ENCODE results near the gene RIPK4.

Gene RIPK4

GRCh38 chr21:41784456-41785102, 17.7 kb upstream of the RIPK4 start:
- peak overlapping the region; percentile 59 for H3K9ac ChIP-seq (ENCODE audit: insufficient read length)
- no peaks in the 10 kb centered on the region for H3K36me3 ChIP-seq (ENCODE audit: insufficient read depth, low read length)
- no peak for TF ChIP-seq EZH2 (IDR thresholded peaks at IDR 0.05)
- no peak for TF ChIP-seq POLR2AphosphoS5 (IDR thresholded peaks at IDR 0.05; ENCODE audit: borderline replicate concordance, low read depth, low read length)
- no peak for TF ChIP-seq FOXP2 (optimal IDR thresholded peaks at IDR 0.05; ENCODE audit: control extremely low read depth, extremely low read length, insufficient read depth)
- no peaks in the 10 kb centered on the region for H3K9me3 ChIP-seq (ENCODE audit: low read depth, low read length)
- DNase-seq (ENCODE audit: low read depth, low spot score), result no peak
- peak overlapping the region; percentile 100 for H3K27ac ChIP-seq
- no peak overlapping the region for H3K4me3 ChIP-seq

GRCh38 chr21:41783476-41784180, 16.8 kb upstream of the RIPK4 start:
- H3K9ac ChIP-seq (ENCODE audit: insufficient read length), result peak overlapping the region; percentile 59
- H3K36me3 ChIP-seq (ENCODE audit: insufficient read depth, low read length), result no peaks in the 10 kb centered on the region
- TF ChIP-seq POLR2AphosphoS5 (IDR thresholded peaks at IDR 0.05; ENCODE audit: borderline replicate concordance, low read depth, low read length) (peak; percentile 55; the same call in 1 of the 2 replicates), FOXP2 (optimal IDR thresholded peaks at IDR 0.05; ENCODE audit: control extremely low read depth, extremely low read length, insufficient read depth) (no peak), EZH2 (IDR thresholded peaks at IDR 0.05) (no peak)
- H3K4me3 ChIP-seq, result peak overlapping the region; percentile 38
- no peaks in the 10 kb centered on the region for H3K9me3 ChIP-seq (ENCODE audit: low read depth, low read length)
- peak overlapping the region; percentile 100 for H3K27ac ChIP-seq
- DNase-seq (ENCODE audit: low read depth, low spot score), result peak; percentile 93

DNA sequence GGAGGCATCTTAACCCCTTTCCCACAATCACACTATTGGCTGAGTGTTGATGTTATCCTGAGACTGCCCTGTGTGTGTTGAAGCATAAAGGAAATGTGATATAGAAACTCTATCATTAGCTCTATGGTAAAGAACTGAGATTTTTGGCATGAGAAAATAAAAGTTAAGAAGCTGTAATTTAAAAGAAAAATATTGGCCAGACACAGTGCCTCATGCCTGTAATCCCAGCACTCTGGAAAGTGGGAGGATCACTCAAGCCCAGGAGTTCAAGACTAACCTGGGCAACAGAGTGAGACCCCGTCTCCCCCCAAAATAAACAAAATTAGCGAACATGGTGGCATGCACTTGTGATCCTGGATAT, 14.2 kb upstream of the RIPK4 start:
- peak overlapping the region; percentile 69 for H3K9ac ChIP-seq (ENCODE audit: insufficient read length)
- peak overlapping the region; percentile 70 for H3K4me3 ChIP-seq
- no peaks in the 10 kb centered on the region for H3K36me3 ChIP-seq (ENCODE audit: insufficient read depth, low read length)
- no peak for TF ChIP-seq EZH2 (IDR thresholded peaks at IDR 0.05)
- TF ChIP-seq POLR2AphosphoS5 (IDR thresholded peaks at IDR 0.05; ENCODE audit: borderline replicate concordance, low read depth, low read length), result peak; percentile 42; the same call in 1 of the 2 replicates
- TF ChIP-seq FOXP2 (optimal IDR thresholded peaks at IDR 0.05; ENCODE audit: control extremely low read depth, extremely low read length, insufficient read depth), result no peak
- peak overlapping the region; percentile 100 for H3K27ac ChIP-seq
- peak; percentile 94 for DNase-seq (ENCODE audit: low read depth, low spot score)
- no peaks in the 10 kb centered on the region for H3K9me3 ChIP-seq (ENCODE audit: low read depth, low read length)

DNA sequence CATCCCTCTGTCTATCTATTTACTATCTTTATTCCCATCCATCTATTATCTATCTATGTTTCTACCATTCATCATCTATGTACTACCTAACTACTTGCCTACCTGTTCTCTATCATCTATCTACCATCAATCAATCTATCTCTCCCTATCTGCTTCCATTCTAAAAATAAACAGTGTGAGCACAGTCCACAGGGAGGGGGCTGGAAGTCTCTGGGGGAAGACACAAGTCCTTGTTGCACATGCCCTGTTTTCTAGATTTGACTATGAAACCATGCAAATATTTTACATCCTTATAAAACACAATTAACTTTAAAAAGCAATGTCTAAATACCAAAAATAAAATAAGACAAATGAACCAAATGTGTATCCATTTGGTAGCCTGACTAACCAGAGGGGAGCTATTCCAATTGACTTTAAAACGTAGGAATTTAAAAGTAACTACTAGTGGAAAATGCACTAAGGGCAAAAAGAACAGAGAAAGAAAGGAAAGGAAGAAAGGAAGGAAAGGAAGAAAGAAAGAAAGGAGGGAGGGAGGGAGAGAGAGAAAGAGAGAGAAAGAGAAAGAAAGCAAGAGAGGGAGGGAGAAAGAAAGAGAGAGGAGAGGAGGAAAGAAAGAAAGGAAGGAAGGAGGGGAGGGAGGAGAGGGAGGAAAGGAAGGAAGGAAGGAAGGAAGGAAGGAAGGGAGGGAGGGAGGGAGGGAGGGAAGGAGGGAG, 13.6 kb upstream of the RIPK4 start:
- H3K4me3 ChIP-seq, result peak overlapping the region; percentile 74
- no peaks in the 10 kb centered on the region for H3K9me3 ChIP-seq (ENCODE audit: low read depth, low read length)
- DNase-seq (ENCODE audit: low read depth, low spot score), result peak; percentile 55
- no peaks in the 10 kb centered on the region for H3K36me3 ChIP-seq (ENCODE audit: insufficient read depth, low read length)
- TF ChIP-seq POLR2AphosphoS5 (IDR thresholded peaks at IDR 0.05; ENCODE audit: borderline replicate concordance, low read depth, low read length) (no peak), EZH2 (IDR thresholded peaks at IDR 0.05) (no peak), FOXP2 (optimal IDR thresholded peaks at IDR 0.05; ENCODE audit: control extremely low read depth, extremely low read length, insufficient read depth) (no peak)
- peak overlapping the region; percentile 100 for H3K27ac ChIP-seq
- H3K9ac ChIP-seq (ENCODE audit: insufficient read length), result peak overlapping the region; percentile 84

DNA sequence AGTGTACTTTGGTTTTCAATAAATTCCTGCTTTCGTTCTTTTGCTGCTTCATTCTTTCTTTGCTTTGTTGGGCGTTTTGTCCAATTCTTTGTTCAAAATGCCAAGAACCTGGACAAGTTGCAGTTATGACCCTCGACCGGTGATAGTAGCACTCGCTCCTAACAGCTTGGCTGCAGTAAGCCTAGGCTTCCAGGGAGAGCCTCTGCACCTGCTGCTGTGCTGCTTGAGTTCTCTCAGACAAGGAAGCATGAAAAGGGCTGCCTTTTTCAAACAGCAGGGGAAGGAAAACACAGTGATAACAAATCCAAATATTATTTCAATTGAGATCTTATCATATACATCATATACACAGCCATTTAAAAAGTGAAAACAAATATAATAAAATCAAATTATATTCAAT, 12.8 kb upstream of the RIPK4 start:
- Histone ChIP-seq H3K4me3 (peak overlapping the region; percentile 74), H3K9me3 (ENCODE audit: low read depth, low read length) (no peaks in the 10 kb centered on the region), H3K36me3 (ENCODE audit: insufficient read depth, low read length) (no peaks in the 10 kb centered on the region), H3K27ac (peak overlapping the region; percentile 100), H3K9ac (ENCODE audit: insufficient read length) (peak overlapping the region; percentile 84)
- TF ChIP-seq POLR2AphosphoS5 (IDR thresholded peaks at IDR 0.05; ENCODE audit: borderline replicate concordance, low read depth, low read length), result no peak
- TF ChIP-seq EZH2 (IDR thresholded peaks at IDR 0.05), result no peak
- no peak for TF ChIP-seq FOXP2 (optimal IDR thresholded peaks at IDR 0.05; ENCODE audit: control extremely low read depth, extremely low read length, insufficient read depth)
- no peak for DNase-seq (ENCODE audit: low read depth, low spot score)

DNA sequence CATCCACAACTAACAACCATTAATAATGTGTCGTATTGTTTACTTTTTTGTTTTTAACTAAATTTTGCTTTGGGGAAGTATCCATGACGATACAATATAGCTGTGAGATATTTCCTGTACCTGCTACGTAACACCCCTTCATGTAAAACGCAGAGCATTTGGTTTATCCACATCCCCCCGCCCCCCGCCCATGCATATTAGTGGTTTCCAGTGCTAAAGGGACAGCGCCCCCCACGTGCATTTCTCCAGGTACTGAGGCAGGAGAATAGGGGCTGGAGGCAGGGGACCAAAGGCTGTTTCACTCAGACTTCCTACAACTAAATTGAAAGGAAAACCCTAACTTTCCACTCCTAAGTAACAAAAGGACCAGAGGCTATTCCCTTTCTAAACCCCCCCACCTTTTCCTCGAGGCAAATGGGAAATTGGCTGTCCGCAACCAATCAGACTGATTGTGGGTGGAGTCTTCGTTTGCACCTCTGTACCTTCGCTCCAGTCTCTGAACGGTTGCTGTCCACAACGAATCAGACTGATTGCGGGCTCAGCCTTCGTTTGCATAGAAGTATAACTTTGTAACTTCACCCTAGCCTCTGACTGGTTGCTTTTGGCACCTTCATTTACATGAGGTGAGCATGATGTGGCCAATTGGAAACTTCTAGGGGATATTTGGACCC, 12.2 kb upstream of the RIPK4 start:
- H3K9me3 ChIP-seq (ENCODE audit: low read depth, low read length), result no peaks in the 10 kb centered on the region
- peak overlapping the region; percentile 100 for H3K27ac ChIP-seq
- H3K36me3 ChIP-seq (ENCODE audit: insufficient read depth, low read length), result no peaks in the 10 kb centered on the region
- peak overlapping the region; percentile 84 for H3K9ac ChIP-seq (ENCODE audit: insufficient read length)
- no peak for DNase-seq (ENCODE audit: low read depth, low spot score)
- TF ChIP-seq POLR2AphosphoS5 (IDR thresholded peaks at IDR 0.05; ENCODE audit: borderline replicate concordance, low read depth, low read length), result peak; percentile 30; the same call in 1 of the 2 replicates
- no peak for TF ChIP-seq EZH2 (IDR thresholded peaks at IDR 0.05)
- H3K4me3 ChIP-seq, result peak overlapping the region; percentile 74

DNA sequence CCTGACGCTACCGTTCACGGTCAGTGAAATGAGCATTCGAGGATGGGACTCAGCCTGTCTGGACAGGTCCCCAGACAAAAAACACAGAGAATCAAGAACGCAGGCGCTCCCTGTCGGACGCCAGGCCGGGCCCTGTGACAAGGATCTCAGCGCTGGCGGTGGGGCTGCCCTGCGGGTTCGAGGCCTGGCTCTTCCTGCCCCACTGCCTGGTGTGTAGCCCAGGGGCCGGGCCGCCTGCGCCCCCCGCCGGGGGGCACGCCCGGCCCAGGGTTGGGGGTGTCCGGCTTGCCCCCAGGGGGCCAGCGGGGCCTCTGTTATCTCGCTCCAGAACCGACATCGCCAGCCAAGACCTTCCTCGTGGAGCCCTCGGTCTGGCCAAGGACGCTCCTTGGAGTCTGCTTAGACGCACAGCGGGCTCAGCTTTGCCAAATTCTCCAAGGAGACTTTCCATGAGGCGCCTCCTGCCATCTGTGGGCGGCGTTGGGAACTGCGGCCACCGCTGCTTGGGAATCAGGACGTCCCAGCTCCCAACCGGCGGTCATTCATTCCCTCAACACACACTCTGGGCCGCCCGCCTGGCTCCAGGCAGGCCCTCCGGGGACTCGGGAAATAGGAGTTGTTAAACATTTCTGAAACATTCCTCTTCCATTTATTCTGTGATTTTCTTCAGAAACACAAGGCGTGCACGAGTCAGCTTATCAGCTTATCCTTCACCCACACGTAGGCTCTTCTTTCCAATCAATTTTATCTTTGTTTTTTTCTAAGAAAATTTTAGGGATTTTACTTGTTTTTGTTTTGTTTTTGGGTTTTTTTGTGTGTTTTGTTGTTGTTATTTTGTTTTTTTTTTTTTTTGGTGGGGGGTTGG, 11.3 kb upstream of the RIPK4 start:
- no peak for TF ChIP-seq FOXP2 (optimal IDR thresholded peaks at IDR 0.05; ENCODE audit: control extremely low read depth, extremely low read length, insufficient read depth)
- TF ChIP-seq POLR2AphosphoS5 (IDR thresholded peaks at IDR 0.05; ENCODE audit: borderline replicate concordance, low read depth, low read length), result no peak
- TF ChIP-seq EZH2 (IDR thresholded peaks at IDR 0.05), result no peak
- Histone ChIP-seq H3K27ac (peak overlapping the region; percentile 100), H3K9ac (ENCODE audit: insufficient read length) (peak overlapping the region; percentile 64), H3K4me3 (peak overlapping the region; percentile 74), H3K9me3 (ENCODE audit: low read depth, low read length) (no peaks in the 10 kb centered on the region), H3K36me3 (ENCODE audit: insufficient read depth, low read length) (no peaks in the 10 kb centered on the region)
- peak; percentile 64 for DNase-seq (ENCODE audit: low read depth, low spot score)

Measured in SK-N-MC (cell line).